GM19351 (cell line): ENCODE results near the gene UBR7.
A peak's percentile ranks its signal among the peaks of the same experiment; 100 is the strongest.
"Not testable (repeated sequence)": the region's sequence is repeated elsewhere in the genome, so short reads cannot be mapped to it uniquely, and the experiment has no call there.

ENCODE experiments used
- ATAC-seq: cut with Tn5 transposase; IDR thresholded peaks from one replicate; pipeline ENCODE4 v1.9.1; 2021; ENCODE audit warnings: mild to moderate bottlenecking, moderate library complexity; ENCODE audit not compliant: unreplicated experiment

Gene UBR7

DNA sequence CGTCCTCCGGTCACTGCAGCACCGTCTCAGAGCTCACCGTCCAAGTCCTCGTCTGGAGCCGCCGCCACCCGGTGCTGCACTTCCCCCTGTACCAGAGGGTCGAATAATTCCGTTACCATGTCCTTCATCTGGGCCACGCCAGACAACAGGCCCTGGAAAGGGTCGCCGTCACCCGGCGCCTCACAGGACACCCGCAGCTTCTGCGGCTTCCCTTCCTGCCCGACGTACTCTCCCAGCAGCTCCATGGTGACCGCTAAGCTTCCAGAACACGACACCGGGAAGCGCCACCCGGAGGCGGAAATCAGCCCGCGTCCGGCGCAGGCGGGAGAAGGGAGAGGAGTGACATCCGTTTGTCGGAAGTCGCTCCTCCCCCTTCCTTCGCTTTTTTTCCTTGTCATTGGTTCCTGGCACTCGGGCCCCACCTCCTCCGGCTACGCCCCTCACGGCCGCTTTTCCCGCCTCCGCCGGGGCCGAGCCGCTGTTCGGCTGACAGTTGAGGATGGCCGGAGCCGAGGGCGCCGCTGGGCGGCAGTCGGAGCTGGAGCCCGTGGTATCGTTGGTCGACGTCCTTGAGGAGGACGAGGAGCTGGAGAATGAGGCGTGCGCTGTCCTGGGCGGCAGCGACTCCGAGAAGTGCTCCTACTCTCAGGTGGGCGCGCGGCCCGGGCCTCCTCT lies at the start of gene UBR7, which contains the start of gene GON7:
Gene UBR7, plus strand, starts transcription at position 464 of the 675 bp plus-strand sequence. Its CDS starts 36 bp downstream, at position 500.
Gene GON7, minus strand, starts transcription at position 273 of the 675 bp plus-strand sequence. Its CDS starts 28 bp downstream, at position 245.
- ATAC-seq, result peak; percentile 73

GRCh38 chr14:93158349-93158748 lies 48.7 kb upstream of the UBR7 start:
- ATAC-seq, result not testable (repeated sequence)

DNA sequence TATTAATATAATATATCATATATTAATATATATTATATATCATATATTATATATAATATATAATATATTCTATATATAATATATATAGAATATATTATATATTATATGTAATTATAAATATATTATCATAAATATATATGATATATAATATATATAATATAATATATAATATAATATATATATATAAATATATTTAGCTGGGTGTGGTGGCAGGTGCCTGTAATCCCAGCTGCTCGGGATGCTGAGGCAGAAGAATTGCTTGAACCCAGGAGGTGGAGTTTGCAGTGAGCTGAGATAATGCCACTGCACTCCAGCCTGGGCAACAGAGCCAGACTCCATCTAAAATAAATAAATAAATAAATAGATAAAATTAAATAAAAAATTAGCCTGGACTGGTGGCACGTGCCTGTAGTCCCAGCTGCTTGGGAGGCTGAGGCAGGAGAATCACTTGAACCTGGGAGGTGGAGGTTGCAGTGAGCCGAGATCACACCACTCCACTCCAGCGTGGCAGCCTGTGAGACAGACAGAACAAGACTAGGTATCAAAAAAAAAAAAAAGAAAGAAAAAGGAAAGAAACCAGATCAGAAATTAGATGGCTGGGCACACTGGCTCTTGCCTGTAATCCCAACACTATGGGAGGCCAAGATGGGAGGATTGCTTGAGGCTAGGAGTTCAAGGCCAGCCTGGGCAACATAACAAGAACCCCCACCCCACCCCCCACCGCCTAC lies 47.3 kb upstream of the UBR7 start:
- not testable (repeated sequence) for ATAC-seq

GRCh38 chr14:93160353-93160801 lies 46.7 kb upstream of the UBR7 start:
- no peak for ATAC-seq

GRCh38 chr14:93161411-93161940 lies 45.6 kb upstream of the UBR7 start:
- ATAC-seq, result no peak

DNA sequence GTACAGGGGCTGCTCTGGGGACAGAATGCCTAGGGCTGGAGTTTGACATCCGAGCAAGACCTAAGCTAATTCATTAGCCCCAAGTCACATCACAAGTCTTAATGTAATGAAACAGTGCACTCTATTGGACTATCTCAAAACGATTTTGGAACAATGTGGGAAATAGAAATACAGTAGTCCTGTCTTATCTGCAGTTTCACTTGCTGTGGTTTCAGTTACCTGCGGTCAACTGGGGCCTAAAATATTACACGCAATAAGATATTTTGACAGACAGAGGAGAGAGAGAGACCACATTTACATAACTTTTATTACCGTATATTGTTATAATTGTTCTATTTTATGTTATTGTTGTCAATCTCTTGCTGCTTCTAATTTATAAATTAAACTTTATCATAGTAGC lies 43.5 kb upstream of the UBR7 start:
- ATAC-seq, result no peak

DNA sequence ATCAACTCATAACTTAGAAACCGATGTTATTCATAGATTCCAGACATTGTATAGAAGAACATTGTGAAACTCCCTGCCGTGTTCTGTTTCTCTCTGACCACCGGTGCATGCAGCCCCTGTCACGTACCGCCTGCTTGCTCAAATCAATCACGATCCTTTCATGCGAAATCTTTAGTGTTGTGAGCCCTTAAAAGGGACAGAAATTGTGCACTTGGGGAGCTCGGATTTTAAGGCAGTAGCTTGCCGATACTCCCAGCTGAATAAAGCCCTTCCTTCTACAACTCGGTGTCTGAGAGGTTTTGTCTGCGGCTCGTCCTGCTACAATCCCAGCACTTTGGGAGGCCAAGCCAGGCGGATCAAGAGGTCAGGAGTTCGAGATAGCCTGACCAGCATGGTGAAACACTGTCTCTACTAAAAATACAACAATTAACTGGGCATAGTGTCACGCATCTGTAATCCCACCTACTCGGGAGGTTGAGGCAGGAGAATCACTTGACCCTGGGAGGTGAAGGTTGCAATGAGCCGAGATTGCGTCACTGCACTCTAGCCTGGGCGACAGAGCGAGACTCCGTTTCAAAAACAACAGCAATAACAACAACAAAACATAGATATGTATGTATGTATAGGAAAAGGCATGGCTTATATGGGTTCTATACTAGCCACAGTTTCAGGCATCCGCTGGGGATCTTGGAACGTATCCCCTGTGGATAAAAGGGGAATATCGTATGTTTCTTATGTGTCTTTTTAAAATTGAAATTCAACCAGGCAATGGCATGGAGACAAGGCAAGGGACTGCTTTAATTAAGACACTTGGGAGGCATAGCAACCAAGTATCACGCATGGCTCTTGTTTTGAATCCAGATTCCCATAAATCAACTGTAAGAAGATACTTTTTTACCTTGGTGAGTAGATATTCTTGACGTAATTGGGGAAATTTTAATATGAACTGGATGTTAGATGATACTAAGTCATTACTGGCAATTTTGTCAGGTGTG lies 41.5 kb upstream of the UBR7 start:
- ATAC-seq, result not testable (repeated sequence)

DNA sequence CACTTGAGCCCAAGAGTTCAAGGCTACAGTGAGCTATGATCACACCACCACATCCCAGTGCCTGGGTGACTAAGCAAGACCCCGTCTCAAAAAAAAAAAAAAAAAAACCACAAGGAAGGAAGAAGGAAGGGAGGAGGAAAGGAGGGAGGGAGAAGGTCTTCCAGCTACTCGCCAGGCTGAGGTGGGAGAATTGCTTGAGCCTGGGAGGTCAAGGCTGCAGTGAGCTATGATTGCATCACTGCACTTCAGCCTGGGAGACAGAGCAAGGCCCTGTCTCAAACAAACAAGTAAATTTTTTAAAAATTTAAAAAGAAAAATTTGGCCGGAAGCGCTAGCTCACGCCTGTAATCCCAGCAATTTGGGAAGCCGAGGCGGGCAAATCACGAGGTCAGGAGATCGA lies 38.4 kb upstream of the UBR7 start:
- ATAC-seq, result not testable (repeated sequence)

DNA sequence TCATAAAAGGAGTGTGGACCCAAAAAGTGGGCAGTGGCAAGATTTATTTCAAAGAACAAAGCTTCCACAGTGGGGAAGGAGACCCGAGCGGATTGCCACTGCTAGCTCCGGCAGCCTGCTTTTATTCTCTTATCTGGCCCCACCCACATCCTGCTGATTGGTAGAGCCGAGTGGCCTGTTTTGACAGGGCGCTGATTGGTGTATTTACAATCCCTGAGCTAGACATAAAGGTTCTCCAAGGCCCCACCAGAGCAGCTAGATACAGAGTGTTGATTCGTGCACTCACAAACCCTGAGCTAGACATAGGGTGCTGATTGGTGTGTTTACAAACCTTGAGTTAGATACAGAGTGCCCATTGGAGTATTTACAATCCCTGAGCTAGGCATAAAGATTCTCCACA lies 37.4 kb upstream of the UBR7 start:
- ATAC-seq, result not testable (repeated sequence)

- ATAC-seq, result not testable (repeated sequence)
Measured at GRCh38 chr14:93170141-93170540, 36.9 kb upstream of the UBR7 start.

GRCh38 chr14:93171376-93171775 lies 35.7 kb upstream of the UBR7 start:
- ATAC-seq, result no peak

GRCh38 chr14:93173943-93174395 lies 33.1 kb upstream of the UBR7 start:
- ATAC-seq, result no peak

DNA sequence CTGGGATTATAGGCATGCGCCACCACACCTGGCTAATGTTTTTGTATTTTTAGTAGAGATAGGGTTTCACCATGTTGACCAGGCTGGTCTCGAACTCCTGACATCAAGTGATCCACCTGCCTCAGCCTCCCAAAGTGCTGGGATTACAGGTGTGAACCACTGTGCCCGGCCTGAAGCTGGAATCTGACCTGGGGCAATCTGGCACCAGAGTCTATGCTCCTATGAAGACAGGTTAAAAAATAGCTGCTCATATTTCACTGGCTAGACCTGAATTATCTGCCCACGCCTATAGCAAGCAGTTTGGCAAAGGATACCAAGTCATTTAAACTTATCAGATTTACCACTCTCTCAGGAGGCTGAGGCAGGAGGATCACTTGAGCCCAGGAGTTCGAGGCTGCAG lies 32.3 kb upstream of the UBR7 start:
- ATAC-seq, result not testable (repeated sequence)

DNA sequence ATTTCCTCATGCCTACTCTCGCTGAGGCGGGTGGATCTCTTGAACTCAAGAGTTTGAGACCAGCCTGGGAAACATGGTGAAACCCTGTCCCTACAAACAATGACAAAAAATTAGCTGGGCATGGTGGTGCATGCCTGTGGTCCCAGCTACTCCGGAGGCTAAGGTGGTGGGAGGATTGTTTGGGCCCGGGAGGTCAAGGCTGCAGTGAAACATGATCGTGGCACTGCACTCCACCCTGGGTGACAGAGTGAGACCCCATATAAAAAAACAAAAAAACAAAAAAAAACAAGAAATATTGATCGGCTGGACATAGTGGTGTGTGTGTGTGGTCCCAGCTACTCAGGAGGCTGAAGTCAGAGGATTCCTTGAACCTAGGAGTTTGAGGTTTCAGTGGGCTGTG lies 31.6 kb upstream of the UBR7 start:
- ATAC-seq, result no peak

- no peak for ATAC-seq
Measured at GRCh38 chr14:93183596-93184317, 23.3 kb upstream of the UBR7 start.

- peak; percentile 82 for ATAC-seq
Measured at GRCh38 chr14:93184391-93185348, 22.4 kb upstream of the UBR7 start, which contains the start of the genes LYSET and MOAP1. TSS of gene LYSET (plus strand) at chr14:93185317. CDS start at chr14:93185406, 89 bp downstream. TSS of gene MOAP1 (minus strand) at chr14:93184897. CDS start at chr14:93184242, 655 bp downstream.

DNA sequence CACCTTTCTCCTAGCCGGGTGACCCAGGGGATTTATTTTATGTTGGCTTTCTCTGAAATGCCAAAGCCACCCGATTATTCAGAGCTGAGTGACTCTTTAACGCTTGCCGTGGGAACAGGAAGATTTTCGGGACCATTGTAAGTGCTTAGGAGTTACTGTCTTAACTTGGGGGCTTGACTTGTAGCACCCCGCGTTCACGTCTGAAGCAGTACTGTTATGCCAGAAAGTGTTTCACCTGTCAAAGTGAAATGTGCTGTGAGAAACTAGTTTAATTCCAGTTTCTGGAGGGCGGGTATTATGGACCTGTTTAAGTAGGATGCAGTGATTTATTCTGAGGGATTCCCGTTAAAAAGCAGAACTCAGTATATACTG lies 21.7 kb upstream of the UBR7 start:
- no peak for ATAC-seq

GRCh38 chr14:93186466-93186865 lies 20.6 kb upstream of the UBR7 start:
- ATAC-seq, result no peak

DNA sequence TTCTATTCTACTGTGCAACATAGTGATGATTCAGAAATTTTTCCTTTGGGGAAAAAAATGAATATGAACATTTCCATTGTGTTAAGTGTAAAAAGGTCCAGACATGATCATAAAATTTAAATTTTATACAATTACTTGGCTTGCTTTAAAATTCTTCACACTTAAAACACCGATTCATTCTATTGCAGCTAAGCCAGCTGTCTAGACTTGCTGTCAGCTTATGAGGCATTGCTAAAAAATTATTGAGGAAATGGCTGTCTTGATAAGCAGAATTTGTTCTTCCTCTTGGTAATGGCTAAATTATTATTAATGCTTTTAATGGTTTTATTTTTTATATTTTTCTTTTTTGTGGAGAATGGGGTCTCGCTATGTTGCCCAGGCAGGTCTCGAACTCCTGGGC lies 20.1 kb upstream of the UBR7 start:
- no peak for ATAC-seq
